H9 (cell line): ENCODE data around the gene RMRP. TPM values are rescaled to one million over a fixed set of nuclear protein-coding genes. Genes with fewer than 3 reads are reported as not detected.

Experiments
- DNase-seq: peaks from one replicate; pipeline ENCODE4 v3.0.0-alpha.2; 2017
- H2AFZ ChIP-seq: one replicate; pipeline ENCODE4 v1.6.1; 2013; ENCODE audit warnings: mild to moderate bottlenecking, low read length, control low read depth, moderate library complexity
- H2AK5ac ChIP-seq: 2 replicates; pipeline ENCODE4 v1.6.1; 2013; ENCODE audit warnings: low read length, control low read depth, mixed read lengths; ENCODE audit not compliant: insufficient read length
- H2BK120ac ChIP-seq: one replicate; pipeline ENCODE4 v1.6.1; 2013; ENCODE audit warnings: low read depth, mild to moderate bottlenecking, low read length, control low read depth, inconsistent platforms; ENCODE audit not compliant: poor library complexity, severe bottlenecking
- H2BK12ac ChIP-seq: 2 replicates; pipeline ENCODE4 v1.6.1; 2013; ENCODE audit warnings: low read length, control low read depth, mixed read lengths, low read depth; ENCODE audit not compliant: insufficient read length
- H2BK15ac ChIP-seq: 2 replicates; pipeline ENCODE4 v1.6.1; 2013; ENCODE audit warnings: low read depth, low read length, control low read depth
- H2BK20ac ChIP-seq: one replicate; pipeline ENCODE4 v1.6.1; 2013; ENCODE audit warnings: low read depth, mild to moderate bottlenecking, low read length, control low read depth, inconsistent platforms; ENCODE audit not compliant: poor library complexity, severe bottlenecking
- H2BK5ac ChIP-seq: 2 replicates; pipeline ENCODE4 v1.6.1; 2013; ENCODE audit warnings: low read length, control low read depth, mixed read lengths; ENCODE audit not compliant: insufficient read length
- H3K14ac ChIP-seq: 2 replicates; pipeline ENCODE4 v1.6.1; 2013; ENCODE audit warnings: low read length, control low read depth; ENCODE audit not compliant: insufficient read depth
- H3K18ac ChIP-seq: 2 replicates; pipeline ENCODE4 v1.6.1; 2013; ENCODE audit warnings: low read depth, mild to moderate bottlenecking, mixed read lengths, low read length, control low read depth; ENCODE audit not compliant: insufficient read length
- H3K23ac ChIP-seq: 2 replicates; pipeline ENCODE4 v1.6.1; 2013; ENCODE audit warnings: low read length, control low read depth, mixed read lengths, low read depth; ENCODE audit not compliant: insufficient read length
- H3K23me2 ChIP-seq: 2 replicates; pipeline ENCODE4 v1.6.1; 2013; ENCODE audit warnings: low read depth, mild to moderate bottlenecking, mixed read lengths, low read length, control low read depth; ENCODE audit not compliant: insufficient read length, poor library complexity, severe bottlenecking
- H3K27ac ChIP-seq: 2 replicates; pipeline ENCODE4 v1.5.1; 2013; ENCODE audit warnings: low read length, control low read depth, mixed read lengths, low read depth; ENCODE audit not compliant: insufficient read length
- H3K27me3 ChIP-seq: 2 replicates; pipeline ENCODE4 v1.6.1; 2013; ENCODE audit warnings: low read length, control low read depth, inconsistent platforms; ENCODE audit not compliant: insufficient read depth
- H3K4ac ChIP-seq: 2 replicates; pipeline ENCODE4 v1.6.1; 2013; ENCODE audit warnings: low read depth, mild to moderate bottlenecking, control low read depth, inconsistent platforms, low read length, moderate library complexity
- H3K4me1 ChIP-seq: 2 replicates; pipeline ENCODE4 v1.6.1; 2013; ENCODE audit warnings: low read length, control low read depth, inconsistent platforms; ENCODE audit not compliant: insufficient read depth
- H3K4me2 ChIP-seq: 2 replicates; pipeline ENCODE4 v1.6.1; 2013; ENCODE audit warnings: low read length, control low read depth, mixed read lengths; ENCODE audit not compliant: insufficient read length, insufficient read depth
- H3K56ac ChIP-seq: 2 replicates; pipeline ENCODE4 v1.6.1; 2013; ENCODE audit warnings: low read depth, mild to moderate bottlenecking, mixed read lengths, low read length, control low read depth; ENCODE audit not compliant: insufficient read length
- H3K79me1 ChIP-seq: 2 replicates; pipeline ENCODE4 v1.6.1; 2013; ENCODE audit warnings: low read depth, mild to moderate bottlenecking, moderate library complexity, low read length, control low read depth, inconsistent platforms; ENCODE audit not compliant: insufficient read depth, poor library complexity, severe bottlenecking
- H3K79me2 ChIP-seq: 2 replicates; pipeline ENCODE4 v1.6.1; 2013; ENCODE audit warnings: low read length, control low read depth, inconsistent platforms; ENCODE audit not compliant: insufficient read depth
- H3K9ac ChIP-seq: 2 replicates; pipeline ENCODE4 v1.6.1; 2013; ENCODE audit warnings: low read length, control low read depth, mixed read lengths; ENCODE audit not compliant: insufficient read length; ENCODE audit errors: extremely low read depth
- H3K9me3 ChIP-seq: one replicate; pipeline ENCODE4 v1.6.1; 2013; ENCODE audit warnings: low read depth, low read length, inconsistent platforms; ENCODE audit not compliant: control insufficient read depth
- H3T11ph ChIP-seq: one replicate; pipeline ENCODE4 v1.6.1; 2013; ENCODE audit warnings: mild to moderate bottlenecking, low read length, control low read depth, inconsistent platforms
- H4K20me1 ChIP-seq: one replicate; pipeline ENCODE4 v1.6.1; 2013; ENCODE audit not compliant: control insufficient read depth, insufficient read length, insufficient read depth
- H4K5ac ChIP-seq: 2 replicates; pipeline ENCODE4 v1.6.1; 2013; ENCODE audit warnings: low read depth, mild to moderate bottlenecking, mixed read lengths, low read length, control low read depth; ENCODE audit not compliant: insufficient read length
- H4K8ac ChIP-seq: replicated peaks from 2 replicates; pipeline ENCODE4 v1.6.1; 2013; ENCODE audit warnings: low read length, control low read depth, mixed read lengths, low read depth; ENCODE audit not compliant: insufficient read length
- H4K91ac ChIP-seq: 2 replicates; pipeline ENCODE4 v1.6.1; 2013; ENCODE audit warnings: low read depth, mild to moderate bottlenecking, moderate library complexity, mixed read lengths, low read length, control low read depth; ENCODE audit not compliant: insufficient read length
- H3K27ac Mint-ChIP-seq, 3 experiments: 2 replicates in 2 of 3; 3 replicates in 1 of 3; pipeline ENCODE4 v1.8.0; 2020 to 2021; ENCODE audit warnings: mixed read lengths in 3 of 3, mild to moderate bottlenecking in 1 of 3, moderate library complexity in 1 of 3
- H3K27me3 Mint-ChIP-seq: 2 replicates; pipeline ENCODE4 v1.8.0; 2021; ENCODE audit warnings: low read depth, mild to moderate bottlenecking, moderate library complexity, mixed read lengths
- H3K36me3 Mint-ChIP-seq, 3 experiments: 2 replicates in 2 of 3; 3 replicates in 1 of 3; pipeline ENCODE4 v1.8.0; 2020 to 2021; ENCODE audit warnings: low read depth in 3 of 3, mixed read lengths in 3 of 3; ENCODE audit not compliant: insufficient read depth in 1 of 3
- H3K4me1 Mint-ChIP-seq, 2 experiments: 2 replicates each; pipeline ENCODE4 v1.8.0; 2020; ENCODE audit warnings: mixed read lengths in 2 of 2
- H3K4me3 Mint-ChIP-seq, 2 experiments: 2 replicates in 1 of 2; 3 replicates in 1 of 2; pipeline ENCODE4 v1.8.0; 2020 to 2021; ENCODE audit warnings: mild to moderate bottlenecking in 2 of 2, mixed read lengths in 2 of 2, moderate library complexity in 1 of 2
- H3K9me3 Mint-ChIP-seq, 2 experiments: 2 replicates in 1 of 2; 3 replicates in 1 of 2; pipeline ENCODE4 v1.8.0; 2020; ENCODE audit warnings: mild to moderate bottlenecking in 2 of 2, mixed read lengths in 2 of 2, moderate library complexity in 1 of 2
- whole genome bisulfite sequencing: extraction: QIAGEN DNeasy Blood & Tissue Kit; methylation state at CpG from one replicate; pipeline ENCODE4 v1.1.7; 2013; ENCODE audit warnings: missing lambda C conversion rate, low lambda C conversion rate, mixed read lengths; ENCODE audit not compliant: insufficient read length; ENCODE audit errors: extremely low coverage; 5-methylcytosine and 5-hydroxymethylcytosine counted together
- total RNA-seq: library from RNA; stranded (reverse); gene quantifications from 2 replicates; pipeline ENCODE4 v1.2.1, GENCODE V29; 2021
- TF ChIP-seq, protein P1 (sequence below): fragments of 200-600 bp; sonication (generic); conservative IDR thresholded peaks from 3 replicates; pipeline ENCODE4 v1.8.0; 2021; ENCODE audit warnings: antibody characterized with exemption, mild to moderate bottlenecking

Gene RMRP
- total RNA-seq, 1 experiment from 2014 or later, result 18,417 TPM

DNA sequence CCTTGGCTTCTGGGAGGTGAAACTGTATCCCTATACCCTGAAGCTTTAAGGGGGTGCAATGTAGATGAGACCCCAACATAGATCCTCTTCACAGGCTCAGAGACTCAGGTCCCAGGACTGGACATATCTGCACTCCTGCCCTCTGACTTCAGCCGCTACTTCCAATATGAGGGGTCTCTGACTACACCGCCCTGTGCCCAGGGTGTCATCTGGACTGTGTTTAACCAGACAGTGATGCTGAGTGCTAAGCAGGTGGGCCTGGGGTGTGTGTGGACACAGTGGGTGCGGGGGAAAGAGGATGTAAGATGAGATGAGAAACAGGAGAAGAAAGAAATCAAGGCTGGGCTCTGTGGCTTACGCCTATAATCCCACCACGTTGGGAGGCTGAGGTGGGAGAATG, 21.3 kb upstream of the RMRP start:
- Histone ChIP-seq H4K8ac (no peak overlapping the region), H4K91ac (no peak overlapping the region), H2AK5ac (no peak overlapping the region), H3K18ac (no peak overlapping the region), H4K20me1 (no peaks in the 10 kb centered on the region), H3K4ac (no peak overlapping the region), H3K9me3 (no peaks in the 10 kb centered on the region), H2BK12ac (no peak overlapping the region), H2BK20ac (no peak overlapping the region), H3K56ac (no peak overlapping the region), H3K79me1 (no peaks in the 10 kb centered on the region), H3K4me1 (no peaks in the 10 kb centered on the region; the same call in none of the 2 replicates), H3K27ac (no peak overlapping the region), H3K4me2 (no peak overlapping the region), H2BK15ac (no peak overlapping the region), H2BK5ac (no peak overlapping the region), H4K5ac (no peak overlapping the region), H3K23me2 (no peaks in the 10 kb centered on the region), H3K79me2 (no peaks in the 10 kb centered on the region), H3T11ph (no peak overlapping the region), H3K14ac (no peak overlapping the region), H3K23ac (no peak overlapping the region), H2BK120ac (no peak overlapping the region), H3K9ac (no peak overlapping the region), H3K27me3 (peaks cover 2% of the 10 kb centered on the region; the same call in 1 of the 2 replicates), H2AFZ (no peak overlapping the region)
- DNase-seq, result no peak
- peaks cover 19 to 24% (median 24%) of the 10 kb centered on the region in 3 experiments; a peak in 6 of 7 replicates for H3K36me3 Mint-ChIP-seq
- H3K27me3 Mint-ChIP-seq, result peaks cover 27% of the 10 kb centered on the region
- no CpG with 5 or more reads among the region's 5 CpGs for whole genome bisulfite sequencing
- TF ChIP-seq, protein P1, sequence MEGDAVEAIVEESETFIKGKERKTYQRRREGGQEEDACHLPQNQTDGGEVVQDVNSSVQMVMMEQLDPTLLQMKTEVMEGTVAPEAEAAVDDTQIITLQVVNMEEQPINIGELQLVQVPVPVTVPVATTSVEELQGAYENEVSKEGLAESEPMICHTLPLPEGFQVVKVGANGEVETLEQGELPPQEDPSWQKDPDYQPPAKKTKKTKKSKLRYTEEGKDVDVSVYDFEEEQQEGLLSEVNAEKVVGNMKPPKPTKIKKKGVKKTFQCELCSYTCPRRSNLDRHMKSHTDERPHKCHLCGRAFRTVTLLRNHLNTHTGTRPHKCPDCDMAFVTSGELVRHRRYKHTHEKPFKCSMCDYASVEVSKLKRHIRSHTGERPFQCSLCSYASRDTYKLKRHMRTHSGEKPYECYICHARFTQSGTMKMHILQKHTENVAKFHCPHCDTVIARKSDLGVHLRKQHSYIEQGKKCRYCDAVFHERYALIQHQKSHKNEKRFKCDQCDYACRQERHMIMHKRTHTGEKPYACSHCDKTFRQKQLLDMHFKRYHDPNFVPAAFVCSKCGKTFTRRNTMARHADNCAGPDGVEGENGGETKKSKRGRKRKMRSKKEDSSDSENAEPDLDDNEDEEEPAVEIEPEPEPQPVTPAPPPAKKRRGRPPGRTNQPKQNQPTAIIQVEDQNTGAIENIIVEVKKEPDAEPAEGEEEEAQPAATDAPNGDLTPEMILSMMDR, result no peak
- peaks cover 22 to 33% of the 10 kb centered on the region in 2 experiments for H3K4me1 Mint-ChIP-seq
- no peak overlapping the region for H3K4me3 Mint-ChIP-seq
- no peak overlapping the region; a peak in 1 of 7 replicates for H3K27ac Mint-ChIP-seq
- no peaks in the 10 kb centered on the region for H3K9me3 Mint-ChIP-seq
